Fibroblast of lung (primary cell): Measurements from ENCODE around the gene KDM3A.

Experiments
- EZH2 ChIP-seq: IDR thresholded peaks from 2 replicates; pipeline ENCODE4 v1.5.1; 2012; ENCODE audit warnings: low read length, control low read depth, mild to moderate bottlenecking; ENCODE audit errors: missing control alignments
- TF ChIP-seq, protein P1 (sequence below), 2 donors: IDR thresholded peaks in 1 of 2; conservative IDR thresholded peaks in 1 of 2; 1 replicate in 1 of 2; 2 replicates in 1 of 2; pipeline ENCODE4 v1.5.1; 2011 to 2012; ENCODE audit warnings: low read length in 2 of 2, control low read depth in 1 of 2, inconsistent platforms in 1 of 2, low read depth in 1 of 2, mild to moderate bottlenecking in 1 of 2

GRCh38 chr2:86470890-86471289 is 29.7 kb downstream of the KDM3A start:
- TF ChIP-seq, protein P1, sequence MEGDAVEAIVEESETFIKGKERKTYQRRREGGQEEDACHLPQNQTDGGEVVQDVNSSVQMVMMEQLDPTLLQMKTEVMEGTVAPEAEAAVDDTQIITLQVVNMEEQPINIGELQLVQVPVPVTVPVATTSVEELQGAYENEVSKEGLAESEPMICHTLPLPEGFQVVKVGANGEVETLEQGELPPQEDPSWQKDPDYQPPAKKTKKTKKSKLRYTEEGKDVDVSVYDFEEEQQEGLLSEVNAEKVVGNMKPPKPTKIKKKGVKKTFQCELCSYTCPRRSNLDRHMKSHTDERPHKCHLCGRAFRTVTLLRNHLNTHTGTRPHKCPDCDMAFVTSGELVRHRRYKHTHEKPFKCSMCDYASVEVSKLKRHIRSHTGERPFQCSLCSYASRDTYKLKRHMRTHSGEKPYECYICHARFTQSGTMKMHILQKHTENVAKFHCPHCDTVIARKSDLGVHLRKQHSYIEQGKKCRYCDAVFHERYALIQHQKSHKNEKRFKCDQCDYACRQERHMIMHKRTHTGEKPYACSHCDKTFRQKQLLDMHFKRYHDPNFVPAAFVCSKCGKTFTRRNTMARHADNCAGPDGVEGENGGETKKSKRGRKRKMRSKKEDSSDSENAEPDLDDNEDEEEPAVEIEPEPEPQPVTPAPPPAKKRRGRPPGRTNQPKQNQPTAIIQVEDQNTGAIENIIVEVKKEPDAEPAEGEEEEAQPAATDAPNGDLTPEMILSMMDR (conservative IDR thresholded peaks at IDR 0.05 in 1 of 2, IDR thresholded peaks at IDR 0.05 in 1 of 2; ENCODE audit: low read depth in 1 of 2, low read length in 2 of 2), result no peak
- no peak for TF ChIP-seq EZH2
